Measurements from ENCODE around the gene WDFY3.

WDFY3 gene

DNA sequence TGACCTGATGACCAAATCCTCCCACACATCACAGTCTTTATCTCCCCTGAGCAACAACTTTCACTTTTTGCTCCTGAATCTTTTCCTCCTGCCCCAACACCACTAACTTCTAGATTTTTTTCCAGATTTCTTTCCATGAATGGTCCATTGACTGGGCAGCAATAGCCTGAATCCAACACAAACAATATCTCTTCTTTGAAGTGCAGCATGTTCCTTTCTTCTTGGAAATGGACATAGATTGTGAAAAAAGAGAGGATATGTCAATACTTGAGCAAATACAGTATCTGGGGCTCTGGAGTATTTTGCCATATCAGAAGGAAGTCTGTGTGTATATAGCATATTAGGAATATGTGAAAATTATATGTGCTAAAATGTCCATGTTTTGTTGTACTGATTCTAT is 328.4 kb downstream of the WDFY3 start:
- peaks cover 45% of the 10 kb centered on the region for H3K36me3 ChIP-seq (ENCODE audit: low read depth)
- H3K9me3 ChIP-seq (ENCODE audit: severe bottlenecking), result no peaks in the 10 kb centered on the region
- DNase-seq (ENCODE audit: low spot score), result no peak
- no peak overlapping the region for H3K27ac ChIP-seq (ENCODE audit: poor library complexity, severe bottlenecking)
- no peak for ATAC-seq (ENCODE audit: low read depth)
- TF ChIP-seq CTCF (IDR thresholded peaks at IDR 0.05; ENCODE audit: poor library complexity, severe bottlenecking), result no peak
- H3K27me3 ChIP-seq (ENCODE audit: insufficient read depth, poor library complexity, severe bottlenecking), result no peaks in the 10 kb centered on the region
- H3K4me3 ChIP-seq (ENCODE audit: severe bottlenecking), result no peak overlapping the region
- peaks cover 16% of the 10 kb centered on the region for H3K4me1 ChIP-seq (ENCODE audit: insufficient read depth, poor library complexity, severe bottlenecking)

GRCh38 chr4:84634961-84635360 is 331.5 kb downstream of the WDFY3 start:
- Histone ChIP-seq H3K27ac (ENCODE audit: poor library complexity, severe bottlenecking) (peak overlapping the region; percentile 39), H3K4me3 (ENCODE audit: severe bottlenecking) (no peak overlapping the region), H3K9me3 (ENCODE audit: severe bottlenecking) (no peaks in the 10 kb centered on the region), H3K36me3 (ENCODE audit: low read depth) (peaks cover 19% of the 10 kb centered on the region), H3K4me1 (ENCODE audit: insufficient read depth, poor library complexity, severe bottlenecking) (peaks cover 33% of the 10 kb centered on the region), H3K27me3 (ENCODE audit: insufficient read depth, poor library complexity, severe bottlenecking) (no peaks in the 10 kb centered on the region)
- TF ChIP-seq CTCF (IDR thresholded peaks at IDR 0.05; ENCODE audit: poor library complexity, severe bottlenecking), result no peak
- peak; percentile 60; the same call in 2 of the 3 replicates for ATAC-seq (ENCODE audit: low read depth)
- DNase-seq (ENCODE audit: low spot score), result no peak

DNA sequence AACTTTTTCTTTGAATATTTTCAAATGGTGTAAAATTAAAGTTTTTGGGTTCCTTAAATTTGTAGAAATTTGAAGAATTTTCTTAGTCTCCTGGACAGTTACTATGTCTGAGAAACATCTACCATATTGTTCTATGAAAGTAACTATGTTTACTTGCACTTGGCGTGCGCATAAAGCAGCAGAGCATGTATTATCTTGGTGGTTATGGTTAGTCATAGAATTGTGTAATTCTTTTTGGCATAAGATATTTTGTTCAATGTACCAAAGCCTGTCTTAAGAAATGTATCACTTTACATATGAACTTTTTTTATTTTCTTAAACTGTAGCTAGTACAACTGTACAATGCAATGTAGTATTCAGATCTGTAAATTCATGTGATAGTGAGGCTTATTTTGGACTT is 334.4 kb downstream of the WDFY3 start:
- DNase-seq (ENCODE audit: low spot score) (no peak), ATAC-seq (ENCODE audit: low read depth) (peak; percentile 90)
- Histone ChIP-seq H3K4me1 (ENCODE audit: insufficient read depth, poor library complexity, severe bottlenecking) (peaks cover 33% of the 10 kb centered on the region), H3K9me3 (ENCODE audit: severe bottlenecking) (no peaks in the 10 kb centered on the region), H3K27ac (ENCODE audit: poor library complexity, severe bottlenecking) (peak overlapping the region; percentile 85), H3K4me3 (ENCODE audit: severe bottlenecking) (no peak overlapping the region), H3K36me3 (ENCODE audit: low read depth) (peaks cover 18% of the 10 kb centered on the region), H3K27me3 (ENCODE audit: insufficient read depth, poor library complexity, severe bottlenecking) (no peaks in the 10 kb centered on the region)
- no peak for TF ChIP-seq CTCF (IDR thresholded peaks at IDR 0.05; ENCODE audit: poor library complexity, severe bottlenecking)

DNA sequence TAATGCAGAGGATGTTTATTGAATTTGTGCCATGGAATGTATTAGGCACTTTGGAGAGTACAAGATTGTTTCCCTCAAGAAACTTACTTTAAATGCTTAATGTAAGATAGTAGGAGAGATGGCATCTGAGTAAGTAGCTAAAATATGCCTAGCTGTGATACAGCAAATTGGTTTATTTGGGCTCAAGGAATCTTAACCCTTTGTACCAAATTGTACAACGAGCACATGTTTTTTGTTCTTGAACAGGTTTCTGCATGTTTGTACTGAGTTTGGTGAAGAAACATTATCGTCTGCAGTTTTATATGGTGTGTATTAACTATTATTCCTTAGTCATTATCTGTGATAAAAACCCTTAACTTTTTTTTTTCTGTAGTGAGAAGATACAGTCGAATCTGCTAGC is 334.9 kb downstream of the WDFY3 start:
- no peaks in the 10 kb centered on the region for H3K9me3 ChIP-seq (ENCODE audit: severe bottlenecking)
- TF ChIP-seq CTCF (IDR thresholded peaks at IDR 0.05; ENCODE audit: poor library complexity, severe bottlenecking), result no peak
- peak; percentile 69 for ATAC-seq (ENCODE audit: low read depth)

DNA sequence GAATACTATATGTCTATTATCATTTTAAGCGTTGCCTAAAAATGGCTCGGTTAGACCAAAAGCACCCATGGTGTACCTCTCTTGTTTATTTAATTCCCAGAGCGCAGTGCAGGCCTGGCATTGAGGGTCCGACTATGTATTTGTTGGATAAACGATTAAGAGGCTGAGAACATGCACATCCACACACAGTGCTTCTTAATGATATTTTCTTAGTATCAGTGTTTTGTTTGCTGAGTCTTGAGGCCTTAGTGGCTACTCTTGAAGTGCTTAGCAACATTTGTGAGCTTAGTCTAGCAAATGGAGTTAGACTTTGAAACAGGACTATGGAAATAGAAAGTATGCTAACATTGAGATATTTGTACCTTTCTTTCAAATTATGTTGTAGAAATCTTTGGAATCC is 339.8 kb downstream of the WDFY3 start:
- no peak overlapping the region for H3K4me3 ChIP-seq (ENCODE audit: severe bottlenecking)
- no peak for ATAC-seq (ENCODE audit: low read depth)
- H3K36me3 ChIP-seq (ENCODE audit: low read depth), result peaks cover 15% of the 10 kb centered on the region
- peaks cover 8% of the 10 kb centered on the region for H3K4me1 ChIP-seq (ENCODE audit: insufficient read depth, poor library complexity, severe bottlenecking)
- no peak overlapping the region for H3K27ac ChIP-seq (ENCODE audit: poor library complexity, severe bottlenecking)
- TF ChIP-seq CTCF (IDR thresholded peaks at IDR 0.05; ENCODE audit: poor library complexity, severe bottlenecking), result no peak
- DNase-seq (ENCODE audit: low spot score), result no peak
- no peaks in the 10 kb centered on the region for H3K9me3 ChIP-seq (ENCODE audit: severe bottlenecking)
- H3K27me3 ChIP-seq (ENCODE audit: insufficient read depth, poor library complexity, severe bottlenecking), result no peaks in the 10 kb centered on the region

More for the DNA sequence above, 334.9 kb downstream of the WDFY3 start:
- peaks cover 14% of the 10 kb centered on the region for H3K36me3 ChIP-seq (ENCODE audit: low read depth)
- peaks cover 33% of the 10 kb centered on the region for H3K4me1 ChIP-seq (ENCODE audit: insufficient read depth, poor library complexity, severe bottlenecking)
- no peak overlapping the region for H3K4me3 ChIP-seq (ENCODE audit: severe bottlenecking)
- no peaks in the 10 kb centered on the region for H3K27me3 ChIP-seq (ENCODE audit: insufficient read depth, poor library complexity, severe bottlenecking)
- peak overlapping the region; percentile 85 for H3K27ac ChIP-seq (ENCODE audit: poor library complexity, severe bottlenecking)
- no peak for DNase-seq (ENCODE audit: low spot score)
